ENCODE measurements around the gene SLC6A1.

The SLC6A1 gene

GRCh38 chr3:10956986-10957385 is 35.6 kb upstream of the SLC6A1 start:
- no peak for TF ChIP-seq EZH2phosphoT487 (conservative IDR thresholded peaks at IDR 0.05; ENCODE audit: low read length)
- no peak for TF ChIP-seq CTCF (IDR thresholded peaks at IDR 0.05; ENCODE audit: insufficient read depth, low read length, poor library complexity, severe bottlenecking)
- Histone ChIP-seq H3F3A (ENCODE audit: insufficient read depth) (no peaks in the 10 kb centered on the region), H3K36me3 (ENCODE audit: low read length) (no peaks in the 10 kb centered on the region), H3K27ac (ENCODE audit: low read depth, low read length) (no peak overlapping the region), H3K4me3 (ENCODE audit: insufficient read depth, low read length, poor library complexity, severe bottlenecking) (no peak overlapping the region), H3K9me2 (replicated peaks; ENCODE audit: insufficient read depth, low read length) (no peaks in the 10 kb centered on the region), H3K79me2 (ENCODE audit: insufficient read depth, low read length) (no peaks in the 10 kb centered on the region), H3K4me2 (ENCODE audit: low read depth, low read length, poor library complexity, severe bottlenecking) (no peak overlapping the region), H3K9me3 (ENCODE audit: insufficient read depth, low read length) (no peaks in the 10 kb centered on the region), H3K9ac (ENCODE audit: low read length) (no peak overlapping the region), H3K27me3 (ENCODE audit: low read length) (no peaks in the 10 kb centered on the region), H2AFZ (ENCODE audit: low read depth, low read length, severe bottlenecking) (no peak overlapping the region), H4K20me1 (ENCODE audit: low read depth, low read length) (no peaks in the 10 kb centered on the region)

DNA sequence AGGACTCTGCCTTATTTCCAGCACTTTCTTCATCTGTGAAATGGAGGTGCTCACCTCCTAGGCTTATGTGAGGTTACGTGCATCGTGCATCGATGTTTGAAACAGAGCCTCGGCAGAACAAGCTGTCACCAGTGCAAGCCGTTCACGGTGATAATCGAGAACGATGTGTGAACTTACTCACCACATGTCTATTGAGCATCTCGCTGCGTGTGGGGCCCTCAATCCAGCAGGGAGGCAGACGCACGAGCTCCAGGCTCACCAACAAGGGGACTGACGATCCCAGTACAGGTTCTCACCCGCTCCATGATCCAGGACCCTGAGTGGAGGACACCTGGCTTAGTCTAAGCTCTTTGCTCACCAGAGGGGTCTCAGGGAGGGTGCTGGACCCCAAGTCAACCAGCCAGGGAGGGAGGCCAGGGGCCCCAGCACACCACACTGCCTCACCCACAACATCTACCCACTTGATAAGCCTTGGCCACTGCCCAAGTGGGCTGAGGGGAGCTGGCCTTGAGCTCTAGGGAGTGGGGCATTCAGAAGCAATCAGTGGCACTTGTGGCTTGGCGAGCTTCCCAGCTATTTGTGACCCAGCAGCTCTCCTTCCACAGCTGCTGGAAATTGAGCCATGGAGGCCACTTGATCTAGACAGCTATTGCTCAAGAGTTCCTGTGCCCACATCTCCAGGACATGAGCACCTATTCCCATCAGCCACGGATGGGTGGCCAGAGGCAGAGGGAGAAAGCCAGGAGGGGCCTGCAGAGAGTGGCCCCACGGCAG is 34.4 kb upstream of the SLC6A1 start:
- TF ChIP-seq EZH2phosphoT487 (conservative IDR thresholded peaks at IDR 0.05; ENCODE audit: low read length) (no peak), CTCF (IDR thresholded peaks at IDR 0.05; ENCODE audit: insufficient read depth, low read length, poor library complexity, severe bottlenecking) (no peak)
- H3K79me2 ChIP-seq (ENCODE audit: insufficient read depth, low read length), result no peaks in the 10 kb centered on the region
- no peak overlapping the region for H3K4me2 ChIP-seq (ENCODE audit: low read depth, low read length, poor library complexity, severe bottlenecking)
- H4K20me1 ChIP-seq (ENCODE audit: low read depth, low read length), result no peaks in the 10 kb centered on the region
- no peaks in the 10 kb centered on the region for H3K36me3 ChIP-seq (ENCODE audit: low read length)
- no peak overlapping the region for H2AFZ ChIP-seq (ENCODE audit: low read depth, low read length, severe bottlenecking)
- H3K9me2 ChIP-seq (replicated peaks; ENCODE audit: insufficient read depth, low read length), result no peaks in the 10 kb centered on the region
- no peaks in the 10 kb centered on the region for H3K27me3 ChIP-seq (ENCODE audit: low read length)
- no peak overlapping the region for H3K27ac ChIP-seq (ENCODE audit: low read depth, low read length)
- H3F3A ChIP-seq (ENCODE audit: insufficient read depth), result no peaks in the 10 kb centered on the region
- no peaks in the 10 kb centered on the region for H3K9me3 ChIP-seq (ENCODE audit: insufficient read depth, low read length)
- H3K4me3 ChIP-seq (ENCODE audit: insufficient read depth, low read length, poor library complexity, severe bottlenecking), result no peak overlapping the region
- H3K9ac ChIP-seq (ENCODE audit: low read length), result no peak overlapping the region

- H3K9me2 ChIP-seq (replicated peaks; ENCODE audit: insufficient read depth, low read length), result no peaks in the 10 kb centered on the region
- H3F3A ChIP-seq (ENCODE audit: insufficient read depth), result no peaks in the 10 kb centered on the region
- H3K36me3 ChIP-seq (ENCODE audit: low read length), result no peaks in the 10 kb centered on the region
- no peak for TF ChIP-seq CTCF (IDR thresholded peaks at IDR 0.05; ENCODE audit: insufficient read depth, low read length, poor library complexity, severe bottlenecking)
- TF ChIP-seq EZH2phosphoT487 (conservative IDR thresholded peaks at IDR 0.05; ENCODE audit: low read length), result no peak
- H3K4me2 ChIP-seq (ENCODE audit: low read depth, low read length, poor library complexity, severe bottlenecking), result no peak overlapping the region
- H4K20me1 ChIP-seq (ENCODE audit: low read depth, low read length), result no peaks in the 10 kb centered on the region
- H3K4me3 ChIP-seq (ENCODE audit: insufficient read depth, low read length, poor library complexity, severe bottlenecking), result no peak overlapping the region
- no peaks in the 10 kb centered on the region for H3K27me3 ChIP-seq (ENCODE audit: low read length)
- H3K27ac ChIP-seq (ENCODE audit: low read depth, low read length), result no peak overlapping the region
- H2AFZ ChIP-seq (ENCODE audit: low read depth, low read length, severe bottlenecking), result no peak overlapping the region
- H3K79me2 ChIP-seq (ENCODE audit: insufficient read depth, low read length), result no peaks in the 10 kb centered on the region
- H3K9me3 ChIP-seq (ENCODE audit: insufficient read depth, low read length), result no peaks in the 10 kb centered on the region
- no peak overlapping the region for H3K9ac ChIP-seq (ENCODE audit: low read length)
Measured at GRCh38 chr3:10960255-10960654, 32.3 kb upstream of the SLC6A1 start.

All from SU-DHL-6 (cell line).